A549 (cell line): ENCODE data around the gene SPTA1.

Source experiments
- EP300 ChIP-seq, 2 experiments: fragments of >200 bp; sonication (Bioruptor Twin); formaldehyde crosslinking; IDR thresholded peaks; 2 replicates in 1 of 2; 3 replicates in 1 of 2; pipeline ENCODE4 v1.6.1; 2016 to 2017
- FOSL2 ChIP-seq, 2 experiments: fragments of 450-650 bp in 1 of 2; fragments of >200 bp in 1 of 2; sonication (Bioruptor Twin) in 1 of 2; formaldehyde crosslinking; IDR thresholded peaks; 2 replicates each; pipeline versions ENCODE4 v1.5.0 to v1.6.1; 2016 to 2020; ENCODE audit warnings: mild to moderate bottlenecking in 1 of 2, moderate library complexity in 1 of 2
- GATA3 ChIP-seq: IDR thresholded peaks from 2 replicates; pipeline ENCODE4 v1.6.1; 2012; ENCODE audit warnings: borderline replicate concordance
- NFE2L2 ChIP-seq: fragments of 150-350 bp; conservative IDR thresholded peaks from 2 replicates; pipeline ENCODE4 v1.6.1; 2014; ENCODE audit warnings: low read length
- POLR2A ChIP-seq: IDR thresholded peaks from 2 replicates; pipeline ENCODE4 v1.6.1; 2012; ENCODE audit warnings: mild to moderate bottlenecking, low read length
- POLR2AphosphoS2 ChIP-seq: conservative IDR thresholded peaks from 2 replicates; pipeline ENCODE4 v1.6.1; 2012; ENCODE audit warnings: low read length, improper control_type of control experiment, inconsistent platforms
- REST ChIP-seq: fragments of 200-600 bp; sonication (generic); IDR thresholded peaks from 2 replicates; pipeline ENCODE4 v1.6.1; 2016; ENCODE audit warnings: antibody characterized with exemption, mild to moderate bottlenecking, moderate library complexity
- RFX5 ChIP-seq: fragments of 450-650 bp; IDR thresholded peaks from 2 replicates; pipeline ENCODE4 v1.7.1; 2014; ENCODE audit warnings: antibody characterized with exemption, mild to moderate bottlenecking, moderate library complexity
- USF2 ChIP-seq: fragments of 450-650 bp; IDR thresholded peaks from 2 replicates; pipeline ENCODE4 v1.6.1; 2014; ENCODE audit warnings: antibody characterized with exemption
- TF ChIP-seq, protein P1 (sequence below): fragments of >200 bp; sonication (Bioruptor Twin); formaldehyde crosslinking; IDR thresholded peaks from 3 replicates; pipeline ENCODE4 v1.5.1; 2016

- TF ChIP-seq, protein P1, sequence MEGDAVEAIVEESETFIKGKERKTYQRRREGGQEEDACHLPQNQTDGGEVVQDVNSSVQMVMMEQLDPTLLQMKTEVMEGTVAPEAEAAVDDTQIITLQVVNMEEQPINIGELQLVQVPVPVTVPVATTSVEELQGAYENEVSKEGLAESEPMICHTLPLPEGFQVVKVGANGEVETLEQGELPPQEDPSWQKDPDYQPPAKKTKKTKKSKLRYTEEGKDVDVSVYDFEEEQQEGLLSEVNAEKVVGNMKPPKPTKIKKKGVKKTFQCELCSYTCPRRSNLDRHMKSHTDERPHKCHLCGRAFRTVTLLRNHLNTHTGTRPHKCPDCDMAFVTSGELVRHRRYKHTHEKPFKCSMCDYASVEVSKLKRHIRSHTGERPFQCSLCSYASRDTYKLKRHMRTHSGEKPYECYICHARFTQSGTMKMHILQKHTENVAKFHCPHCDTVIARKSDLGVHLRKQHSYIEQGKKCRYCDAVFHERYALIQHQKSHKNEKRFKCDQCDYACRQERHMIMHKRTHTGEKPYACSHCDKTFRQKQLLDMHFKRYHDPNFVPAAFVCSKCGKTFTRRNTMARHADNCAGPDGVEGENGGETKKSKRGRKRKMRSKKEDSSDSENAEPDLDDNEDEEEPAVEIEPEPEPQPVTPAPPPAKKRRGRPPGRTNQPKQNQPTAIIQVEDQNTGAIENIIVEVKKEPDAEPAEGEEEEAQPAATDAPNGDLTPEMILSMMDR = no peak
- no peak for TF ChIP-seq NFE2L2
- no peak for TF ChIP-seq POLR2A
- TF ChIP-seq EP300 (IDR thresholded peaks at IDR 0.05) = no peak
- TF ChIP-seq POLR2AphosphoS2 = no peak
- no peak for TF ChIP-seq USF2
- TF ChIP-seq REST = no peak
- no peak for TF ChIP-seq RFX5
- no peak for TF ChIP-seq GATA3
- no peak for TF ChIP-seq FOSL2 (IDR thresholded peaks at IDR 0.05)
- TF ChIP-seq FOSL2 (CRISPR knock-in tag; IDR thresholded peaks at IDR 0.05) = no peak
Observed at GRCh38 chr1:158691907-158692306, 5.4 kb upstream of the SPTA1 start.
